ENCODE results near the gene FTH1.
"Not testable (repeated sequence)": the region's sequence is repeated elsewhere in the genome, so short reads cannot be mapped to it uniquely, and the experiment has no call there.

FTH1 gene

DNA sequence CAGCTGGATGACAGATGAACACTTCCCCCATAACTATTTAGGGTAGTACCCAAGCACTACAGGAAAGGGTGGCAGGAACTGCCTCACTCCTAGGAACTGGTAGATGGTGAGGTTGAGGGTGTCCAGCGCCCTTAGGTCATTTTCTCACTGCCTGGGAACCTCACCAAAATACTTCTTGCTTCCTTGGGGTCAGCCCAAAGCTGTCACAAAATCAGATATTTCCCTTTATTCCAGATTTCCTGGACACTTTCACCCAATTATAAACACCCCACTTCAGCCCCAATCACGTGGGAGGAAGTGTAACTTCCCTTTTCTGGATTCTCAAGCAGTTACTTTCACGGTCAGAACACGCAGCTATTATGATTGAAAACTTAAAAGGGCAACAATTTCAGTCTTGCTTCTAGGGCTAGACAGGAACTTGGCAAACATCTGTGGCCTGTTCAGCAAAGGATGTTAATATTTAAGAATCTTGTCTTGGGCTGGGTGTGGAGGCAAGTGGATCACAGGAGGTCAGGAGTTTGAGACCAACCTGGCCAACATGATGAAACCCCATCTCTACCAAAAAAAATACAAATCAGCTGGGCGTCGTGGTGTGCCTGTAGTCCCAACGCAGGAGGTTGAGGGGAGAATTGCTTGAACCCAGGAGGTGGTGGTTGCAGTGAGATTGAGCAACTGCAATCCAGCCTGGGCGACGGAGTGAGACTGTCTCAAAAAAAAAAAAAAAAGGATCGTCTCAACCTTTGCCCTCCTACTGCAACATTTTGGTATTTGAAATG lies 4.0 kb downstream of the FTH1 start:
- peak; percentile 86 for DNase-seq

GRCh38 chr11:61963016-61963281 lies 4.5 kb downstream of the FTH1 start:
- DNase-seq = no peak

DNA sequence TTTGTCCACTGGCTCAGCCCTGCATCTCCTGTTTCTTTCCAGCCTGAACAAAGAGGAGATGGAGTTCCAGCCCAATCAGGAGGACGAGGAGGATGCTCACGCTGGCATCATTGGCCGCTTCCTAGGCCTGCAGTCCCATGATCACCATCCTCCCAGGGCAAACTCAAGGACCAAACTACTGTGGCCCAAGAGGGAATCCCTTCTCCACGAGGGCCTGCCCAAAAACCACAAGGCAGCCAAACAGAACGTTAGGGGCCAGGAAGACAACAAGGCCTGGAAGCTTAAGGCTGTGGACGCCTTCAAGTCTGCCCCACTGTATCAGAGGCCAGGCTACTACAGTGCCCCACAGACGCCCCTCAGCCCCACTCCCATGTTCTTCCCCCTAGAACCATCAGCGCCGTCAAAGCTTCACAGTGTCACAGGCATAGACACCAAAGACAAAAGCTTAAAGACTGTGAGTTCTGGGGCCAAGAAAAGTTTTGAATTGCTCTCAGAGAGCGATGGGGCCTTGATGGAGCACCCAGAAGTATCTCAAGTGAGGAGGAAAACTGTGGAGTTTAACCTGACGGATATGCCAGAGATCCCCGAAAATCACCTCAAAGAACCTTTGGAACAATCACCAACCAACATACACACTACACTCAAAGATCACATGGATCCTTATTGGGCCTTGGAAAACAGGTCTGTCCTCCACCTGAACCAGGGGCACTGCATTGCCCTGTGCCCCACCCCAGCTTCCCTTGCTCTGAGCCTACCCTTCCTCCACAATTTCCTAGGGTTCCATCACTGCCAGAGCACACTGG lies 5.0 kb downstream of the FTH1 start:
- DNase-seq = no peak

DNA sequence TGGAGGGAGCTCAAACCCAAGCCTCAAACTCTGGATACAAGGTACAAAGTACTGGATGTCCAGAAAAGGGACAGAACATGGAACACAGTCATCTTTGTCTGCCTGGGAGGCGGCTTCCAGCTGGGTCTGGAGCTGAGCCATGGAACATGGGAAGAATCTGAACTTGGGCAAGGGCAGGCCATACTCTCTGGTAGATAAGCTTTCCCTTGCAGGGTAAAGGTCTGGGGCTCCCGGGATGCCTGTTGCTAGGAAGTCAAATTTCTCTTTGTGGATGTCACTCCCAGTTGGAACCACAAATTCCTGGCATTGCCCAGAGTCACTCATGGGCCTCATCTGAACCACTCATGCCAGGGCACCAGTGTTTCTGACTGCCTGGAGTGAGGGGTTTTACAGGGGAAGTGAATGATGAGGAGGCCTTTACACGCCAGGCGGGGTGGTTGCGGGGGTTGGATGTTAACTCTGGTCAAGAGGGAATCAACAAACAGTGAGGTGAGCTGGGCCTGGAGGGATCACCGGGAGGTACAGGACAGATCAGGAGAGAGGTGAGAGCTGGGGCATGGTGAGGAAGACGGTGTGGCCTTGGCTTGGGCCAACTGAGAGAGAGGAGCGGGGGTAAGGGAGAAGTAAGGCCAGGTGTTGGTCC lies 5.7 kb downstream of the FTH1 start:
- no peak for DNase-seq

DNA sequence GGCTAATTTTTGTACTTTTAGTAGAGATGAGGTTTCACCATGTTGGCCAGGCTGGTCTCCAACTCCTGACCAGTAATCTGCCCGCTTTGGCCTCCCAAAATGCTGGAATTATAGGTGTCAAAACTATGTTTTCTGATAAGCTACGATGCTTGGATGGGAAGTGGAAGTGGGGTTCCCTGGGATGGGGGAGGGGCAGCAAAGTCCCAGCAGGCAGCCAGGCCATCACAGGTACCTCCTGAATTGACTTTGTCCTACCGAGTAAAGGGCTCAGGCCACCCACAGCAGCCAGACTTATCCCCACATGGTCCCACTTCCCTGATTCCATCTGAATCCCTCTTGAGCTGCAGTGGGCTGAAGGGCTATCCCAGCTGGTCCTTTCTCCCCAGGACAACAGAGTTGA lies 6.9 kb downstream of the FTH1 start:
- no peak for DNase-seq

GRCh38 chr11:61959678-61960077 lies 7.8 kb downstream of the FTH1 start:
- DNase-seq = no peak

- no peak for DNase-seq
Observed at GRCh38 chr11:61959114-61959513, 8.3 kb downstream of the FTH1 start.

DNA sequence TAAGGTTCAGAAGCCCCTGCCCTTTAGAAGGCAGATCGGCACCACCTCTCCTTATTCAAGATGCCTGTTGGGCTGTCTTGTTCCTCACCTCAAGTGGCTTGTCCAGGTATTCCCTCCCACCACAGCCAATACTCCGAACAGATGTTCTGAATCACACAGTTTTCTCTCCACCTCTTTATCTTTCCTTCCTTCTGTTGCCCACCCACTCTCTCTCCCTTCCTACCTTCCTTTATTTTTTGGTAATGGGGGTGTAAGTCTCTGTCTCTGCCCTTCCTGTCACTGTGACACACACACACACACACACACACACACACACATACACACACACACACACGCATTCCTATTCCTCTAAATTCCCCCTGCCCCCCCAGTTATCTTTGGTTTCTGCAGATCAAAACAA lies 8.8 kb downstream of the FTH1 start:
- no peak for DNase-seq

- DNase-seq = no peak
Observed at GRCh38 chr11:61957021-61957770, 10.2 kb downstream of the FTH1 start.

DNA sequence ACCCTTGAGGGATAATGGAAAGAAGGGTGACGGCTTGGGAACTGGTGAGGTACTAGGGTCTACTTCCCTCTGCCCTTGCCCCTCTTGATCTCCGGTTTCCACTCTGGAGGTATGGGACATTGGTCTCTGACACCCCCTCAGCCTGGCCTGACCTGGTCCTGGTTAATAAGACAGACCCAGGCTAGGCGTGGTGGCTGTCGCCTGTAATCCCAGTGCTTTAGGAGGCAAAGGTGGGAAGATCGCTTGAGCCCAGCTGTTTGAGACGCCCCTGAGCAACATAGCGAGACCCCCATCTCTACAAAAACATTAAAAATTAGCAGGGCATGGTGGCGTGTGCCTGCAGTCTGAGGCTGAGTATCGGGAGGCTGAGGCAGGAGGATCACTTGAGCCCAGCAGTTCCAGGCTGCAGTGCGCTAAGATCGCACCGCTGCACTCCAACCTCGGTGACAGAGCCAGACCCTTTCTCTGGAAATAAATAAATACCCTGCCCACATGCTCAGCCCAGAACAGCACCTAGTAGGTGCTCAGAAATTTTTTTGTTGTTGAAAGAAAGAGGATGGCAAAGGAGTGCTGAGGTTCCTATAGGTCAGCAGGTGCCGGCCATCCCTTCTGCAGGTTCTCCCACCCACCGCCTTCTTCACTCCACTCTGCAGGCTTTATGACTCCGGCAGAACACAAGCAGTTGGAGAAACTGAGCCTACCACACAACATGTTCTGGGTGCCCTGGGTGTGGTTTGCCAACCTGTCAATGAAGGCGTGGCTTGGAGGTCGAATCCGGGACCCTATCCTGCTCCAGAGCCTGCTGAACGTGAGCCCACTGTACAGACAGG lies 11.0 kb downstream of the FTH1 start:
- no peak for DNase-seq

- DNase-seq = no peak
Observed at GRCh38 chr11:61955422-61956135, 11.9 kb downstream of the FTH1 start.

DNA sequence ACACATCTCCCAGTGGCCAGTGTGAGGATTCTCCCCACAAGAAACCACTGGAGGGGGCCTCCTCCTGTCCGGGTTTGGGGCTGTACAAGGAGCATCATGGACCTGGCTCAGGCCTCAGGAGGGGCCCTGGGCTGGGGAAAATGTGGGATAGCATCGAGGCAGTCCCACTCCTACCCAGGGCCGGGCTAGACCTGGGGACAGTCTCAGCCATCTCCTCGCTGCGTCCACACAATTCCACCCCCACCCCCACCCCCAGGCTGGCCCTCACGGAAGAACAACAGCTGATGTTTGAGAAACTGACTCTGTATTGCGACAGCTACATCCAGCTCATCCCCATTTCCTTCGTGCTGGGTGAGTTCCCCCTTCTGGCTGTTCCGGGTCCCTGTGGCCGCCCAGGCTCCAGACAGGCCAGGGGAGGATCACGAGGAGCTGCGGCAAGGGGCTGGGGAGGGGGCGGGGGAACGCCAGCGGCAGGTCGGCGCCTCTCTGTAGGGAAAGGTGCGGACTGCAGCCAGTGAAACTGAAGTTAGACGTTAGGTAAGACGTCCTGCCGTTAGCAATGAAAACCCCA lies 12.5 kb downstream of the FTH1 start:
- DNase-seq = no peak

- DNase-seq = no peak
Observed at GRCh38 chr11:61954106-61954850, 13.2 kb downstream of the FTH1 start.

GRCh38 chr11:61953632-61954031 lies 13.8 kb downstream of the FTH1 start:
- not testable (repeated sequence) for DNase-seq

DNA sequence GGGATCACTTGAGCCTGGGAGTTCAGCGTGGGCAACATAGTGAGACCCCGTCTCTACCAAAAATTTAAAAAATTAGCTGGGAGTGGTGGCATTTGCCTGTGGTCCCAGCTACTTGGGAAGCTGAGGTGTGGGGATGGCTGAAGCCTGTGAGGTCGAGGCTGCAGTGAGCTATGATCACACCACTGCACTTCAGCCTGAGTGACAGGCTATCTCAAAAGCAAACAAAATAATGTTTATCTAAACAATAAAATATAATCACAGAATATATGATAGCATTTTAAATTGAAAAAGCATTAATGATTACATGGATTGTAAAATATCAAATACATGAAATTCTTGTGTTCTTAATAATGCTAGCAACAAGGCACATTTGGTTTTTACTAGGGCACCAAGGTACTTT lies 14.6 kb downstream of the FTH1 start:
- no peak for DNase-seq

DNA sequence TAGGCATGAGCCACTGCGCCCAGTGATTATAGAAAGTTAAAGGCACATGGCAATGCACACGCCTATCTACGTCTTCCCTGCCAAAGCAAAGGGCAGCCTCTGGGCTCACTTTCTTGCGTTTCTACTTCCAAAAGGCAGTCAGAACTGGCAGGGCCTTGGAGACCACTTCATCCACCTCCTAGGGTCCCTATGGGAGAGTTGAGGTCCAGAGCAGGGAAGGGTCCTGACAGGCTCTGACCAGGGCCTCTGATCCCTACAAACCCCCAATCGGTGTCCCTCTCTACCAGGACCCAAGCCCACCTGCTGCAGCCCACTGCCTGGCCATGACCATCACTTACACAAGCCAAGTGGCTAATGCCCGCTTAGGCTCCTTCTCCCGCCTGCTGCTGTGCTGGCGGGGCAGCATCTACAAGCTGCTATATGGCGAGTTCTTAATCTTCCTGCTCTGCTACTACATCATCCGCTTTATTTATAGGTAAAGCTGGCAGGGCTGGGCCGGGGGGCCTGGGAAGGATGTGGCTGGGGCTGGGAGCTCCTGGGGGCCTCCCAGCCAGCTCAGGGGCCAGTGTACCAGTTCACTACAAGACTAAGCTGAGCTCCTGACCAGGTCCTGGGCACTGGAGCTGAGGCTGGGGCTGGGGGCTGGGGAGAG lies 15.8 kb downstream of the FTH1 start:
- no peak for DNase-seq

GRCh38 chr11:61950035-61950547 lies 17.3 kb downstream of the FTH1 start, which contains the start of gene BEST1:
Gene BEST1 (plus strand): TSS chr11:61950351. CDS start chr11:61951807, 1,456 bp downstream.
- DNase-seq = no peak

DNA sequence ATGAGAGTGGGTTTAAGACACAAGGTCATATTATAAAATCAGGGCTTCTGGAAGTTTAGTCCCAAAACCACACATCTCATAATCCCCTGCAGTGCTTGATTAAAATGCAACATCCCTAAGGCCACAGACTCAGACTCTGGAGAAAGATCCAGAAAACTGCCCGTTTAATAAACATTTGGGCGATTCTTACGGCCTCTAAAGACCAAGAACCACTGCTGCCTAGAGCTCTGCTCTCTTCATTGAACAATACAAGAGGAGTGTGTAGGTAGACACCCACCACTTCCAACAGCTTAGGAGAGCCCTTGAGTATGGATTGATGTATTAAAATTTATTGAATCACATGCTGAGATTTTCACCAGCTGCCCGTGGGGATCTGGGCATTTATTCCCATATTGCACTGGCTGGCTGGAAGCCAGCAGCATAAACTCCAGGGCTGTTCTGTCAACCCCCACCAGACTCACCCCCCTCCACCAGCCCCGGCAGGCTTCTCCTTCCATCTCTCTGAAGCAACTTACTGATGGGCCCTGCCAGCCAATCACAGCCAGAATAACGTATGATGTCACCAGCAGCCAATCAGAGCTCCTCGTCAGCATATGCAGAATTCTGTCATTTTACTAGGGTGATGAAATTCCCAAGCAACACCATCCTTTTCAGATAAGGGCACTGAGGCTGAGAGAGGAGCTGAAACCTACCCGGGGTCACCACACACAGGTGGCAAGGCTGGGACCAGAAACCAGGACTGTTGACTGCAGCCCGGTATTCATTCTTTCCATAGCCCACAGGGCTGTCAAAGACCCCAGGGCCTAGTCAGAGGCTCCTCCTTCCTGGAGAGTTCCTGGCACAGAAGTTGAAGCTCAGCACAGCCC lies 18.0 kb downstream of the FTH1 start:
- DNase-seq = no peak

DNA sequence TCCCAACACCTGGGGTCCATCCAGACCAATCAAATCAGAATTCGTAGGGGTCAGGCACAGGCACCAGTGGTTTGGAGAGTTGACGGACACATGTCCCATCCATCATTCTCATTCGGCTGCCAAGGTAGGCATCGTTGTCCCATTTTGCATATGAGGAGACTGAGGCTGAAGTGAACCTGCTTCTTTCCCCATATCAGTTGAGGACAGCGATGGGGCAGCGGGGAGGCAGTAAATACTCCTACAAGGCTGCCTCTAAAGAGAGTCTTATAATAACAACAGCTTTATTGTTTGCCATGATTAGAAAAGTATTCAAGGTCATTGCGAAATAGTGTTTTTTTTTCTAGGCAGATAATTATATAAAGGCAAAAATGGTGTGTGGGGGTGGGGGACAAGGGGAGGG lies 18.9 kb downstream of the FTH1 start:
- no peak for DNase-seq
